HG03571 (cell line): ENCODE results near the gene SYCE1.

ENCODE experiments used
- ATAC-seq: cut with Tn5 transposase; IDR thresholded peaks from one replicate; pipeline ENCODE4 v1.9.1; 2021; ENCODE audit not compliant: unreplicated experiment

The SYCE1 gene

DNA sequence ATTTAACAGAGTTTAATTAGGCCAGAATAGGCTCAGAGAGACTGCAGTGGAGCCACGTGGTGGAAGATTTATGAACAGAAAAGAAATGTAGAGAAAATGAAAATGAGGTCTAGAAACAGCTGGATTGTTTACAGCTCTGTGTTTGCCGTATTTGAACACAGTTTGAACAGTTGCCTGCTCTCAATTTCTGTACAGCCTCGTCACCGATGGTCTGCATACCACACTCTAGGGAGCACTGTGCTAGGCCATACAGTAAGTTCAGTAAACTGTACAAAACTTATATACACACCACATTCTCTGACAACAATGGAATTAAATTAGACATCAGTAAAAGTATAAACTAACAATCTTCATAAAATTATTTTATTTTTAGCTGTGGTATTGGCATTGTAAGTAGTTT lies 49.3 kb downstream of the SYCE1 start:
- no peak for ATAC-seq

DNA sequence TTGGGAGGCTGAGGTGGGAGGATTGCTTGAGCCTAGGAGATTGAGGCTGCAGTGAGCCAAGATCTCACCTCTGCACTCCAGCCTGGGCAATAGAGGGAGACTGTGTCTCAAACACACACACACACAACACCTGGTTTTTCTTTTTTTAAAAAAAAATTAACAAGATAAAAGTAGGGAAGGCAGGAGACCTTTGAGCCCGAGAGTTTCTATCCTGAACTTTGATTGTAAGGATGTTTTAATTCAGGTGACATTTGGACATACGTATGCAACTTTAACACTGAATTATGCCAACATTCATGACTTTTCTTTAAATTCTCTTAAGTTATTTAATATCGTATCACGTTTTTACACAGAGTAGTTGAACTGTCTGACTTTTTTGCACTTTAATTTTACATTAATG lies 49.9 kb downstream of the SYCE1 start:
- ATAC-seq, result no peak

GRCh38 chr10:133511907-133512528 lies 53.4 kb downstream of the SYCE1 start:
- no peak for ATAC-seq

GRCh38 chr10:133511408-133511807 lies 54.0 kb downstream of the SYCE1 start:
- no peak for ATAC-seq

DNA sequence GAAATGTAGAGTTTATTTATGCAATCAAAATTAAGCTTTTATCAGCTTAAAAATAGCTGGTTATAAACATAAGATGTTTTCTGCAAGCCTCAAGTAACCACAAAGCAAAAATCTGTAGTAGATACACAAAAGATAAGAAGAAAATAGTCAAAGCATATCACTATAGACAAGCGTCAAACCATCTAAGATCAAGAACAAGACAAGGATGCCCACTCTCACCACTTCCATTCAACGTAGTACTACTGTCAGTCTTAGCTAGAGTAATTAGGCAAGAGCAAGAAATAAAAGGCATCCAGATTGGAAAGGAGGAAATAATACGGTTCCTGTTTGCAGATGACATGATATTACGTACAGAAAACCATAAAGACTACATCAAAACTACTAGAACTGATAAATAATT lies 55.7 kb downstream of the SYCE1 start:
- no peak for ATAC-seq
